Muscle layer of colon (tissue), 2 donors: Measurements from ENCODE around the gene ADGRA1.

Experiments used
- H3K27ac ChIP-seq: one replicate; pipeline ENCODE4 v1.7.0; 2013; ENCODE audit warnings: low read depth, mild to moderate bottlenecking, low read length, moderate library complexity
- H3K27me3 ChIP-seq, 2 donors: one replicate each; pipeline ENCODE4 v1.7.0; 2013; ENCODE audit warnings: low read length in 2 of 2, mild to moderate bottlenecking in 2 of 2; ENCODE audit not compliant: insufficient read depth in 2 of 2, control insufficient read depth in 1 of 2
- H3K36me3 ChIP-seq: one replicate; pipeline ENCODE4 v1.7.0; 2013; ENCODE audit warnings: mild to moderate bottlenecking, low read length; ENCODE audit not compliant: insufficient read depth
- H3K4me1 ChIP-seq: one replicate; pipeline ENCODE4 v1.7.0; 2013; ENCODE audit warnings: mild to moderate bottlenecking, low read length; ENCODE audit not compliant: insufficient read depth
- H3K4me3 ChIP-seq, 2 donors: one replicate each; pipeline ENCODE4 v1.7.0; 2013; ENCODE audit warnings: low read length in 2 of 2, low read depth in 1 of 2, mild to moderate bottlenecking in 1 of 2, moderate library complexity in 1 of 2
- H3K9ac ChIP-seq: one replicate; pipeline ENCODE4 v1.7.0; 2013; ENCODE audit warnings: low read length
- H3K9me3 ChIP-seq: one replicate; pipeline ENCODE4 v1.7.0; 2013; ENCODE audit warnings: mild to moderate bottlenecking, low read length
- donor health status: abdominal sarcoma.
- donor health status: Adenocarcinoma of cecum.

ADGRA1 gene

GRCh38 chr10:133117036-133117687 lies 29.4 kb downstream of the ADGRA1 start:
- H3K27me3 ChIP-seq, result no peaks in the 10 kb centered on the region

GRCh38 chr10:133117688-133118071 lies 30.0 kb downstream of the ADGRA1 start:
- no peaks in the 10 kb centered on the region for H3K4me1 ChIP-seq
- no peaks in the 10 kb centered on the region for H3K27me3 ChIP-seq
- no peak overlapping the region for H3K27ac ChIP-seq
- no peak overlapping the region for H3K4me3 ChIP-seq
- H3K36me3 ChIP-seq, result no peaks in the 10 kb centered on the region
- no peak overlapping the region for H3K9ac ChIP-seq
- H3K9me3 ChIP-seq, result no peaks in the 10 kb centered on the region

More at GRCh38 chr10:133117036-133117687, 29.4 kb downstream of the ADGRA1 start:
- Histone ChIP-seq H3K4me1 (no peaks in the 10 kb centered on the region), H3K36me3 (no peaks in the 10 kb centered on the region), H3K4me3 (no peak overlapping the region), H3K27ac (no peak overlapping the region), H3K9ac (no peak overlapping the region), H3K9me3 (no peaks in the 10 kb centered on the region)

- Histone ChIP-seq H3K36me3 (no peaks in the 10 kb centered on the region), H3K4me1 (no peaks in the 10 kb centered on the region), H3K9ac (no peak overlapping the region), H3K27ac (no peak overlapping the region), H3K9me3 (no peaks in the 10 kb centered on the region), H3K27me3 (peaks cover 5 to 18% of the 10 kb centered on the region in 2 donors), H3K4me3 (no peak overlapping the region)
Measured at GRCh38 chr10:133121479-133121878, 33.8 kb downstream of the ADGRA1 start.

GRCh38 chr10:133122171-133122935 lies 34.6 kb downstream of the ADGRA1 start:
- Histone ChIP-seq H3K9ac (no peak overlapping the region), H3K9me3 (no peaks in the 10 kb centered on the region), H3K4me1 (no peaks in the 10 kb centered on the region), H3K27me3 (peaks cover 5 to 18% of the 10 kb centered on the region in 2 donors), H3K27ac (no peak overlapping the region), H3K36me3 (no peaks in the 10 kb centered on the region), H3K4me3 (no peak overlapping the region)

- H3K4me3 ChIP-seq, result no peak overlapping the region
- H3K9me3 ChIP-seq, result no peaks in the 10 kb centered on the region
- H3K4me1 ChIP-seq, result no peaks in the 10 kb centered on the region
- H3K27me3 ChIP-seq, result peaks cover 5 to 18% of the 10 kb centered on the region in 2 donors
- H3K36me3 ChIP-seq, result no peaks in the 10 kb centered on the region
- no peak overlapping the region for H3K27ac ChIP-seq
- H3K9ac ChIP-seq, result no peak overlapping the region
Measured at GRCh38 chr10:133123050-133123745, 35.5 kb downstream of the ADGRA1 start.

- Histone ChIP-seq H3K36me3 (no peaks in the 10 kb centered on the region), H3K27ac (no peak overlapping the region), H3K4me1 (no peaks in the 10 kb centered on the region), H3K27me3 (peaks cover 5 to 18% of the 10 kb centered on the region in 2 donors), H3K4me3 (no peak overlapping the region), H3K9me3 (no peaks in the 10 kb centered on the region), H3K9ac (no peak overlapping the region)
Measured at GRCh38 chr10:133123746-133124356, 36.1 kb downstream of the ADGRA1 start.

- no peaks in the 10 kb centered on the region for H3K36me3 ChIP-seq
- no peak overlapping the region for H3K27ac ChIP-seq
- H3K4me3 ChIP-seq, result no peak overlapping the region
- peaks cover 5 to 18% of the 10 kb centered on the region in 2 donors for H3K27me3 ChIP-seq
- no peaks in the 10 kb centered on the region for H3K9me3 ChIP-seq
- H3K9ac ChIP-seq, result no peak overlapping the region
- H3K4me1 ChIP-seq, result no peaks in the 10 kb centered on the region
Measured at GRCh38 chr10:133124357-133125211, 36.9 kb downstream of the ADGRA1 start.

- no peak overlapping the region for H3K27ac ChIP-seq
- H3K9ac ChIP-seq, result no peak overlapping the region
- no peaks in the 10 kb centered on the region for H3K9me3 ChIP-seq
- peaks cover 5 to 18% of the 10 kb centered on the region in 2 donors for H3K27me3 ChIP-seq
- H3K4me3 ChIP-seq, result no peak overlapping the region
- H3K4me1 ChIP-seq, result no peaks in the 10 kb centered on the region
- H3K36me3 ChIP-seq, result no peaks in the 10 kb centered on the region
Measured at GRCh38 chr10:133125901-133126300, 38.2 kb downstream of the ADGRA1 start.

GRCh38 chr10:133126431-133127290 lies 38.9 kb downstream of the ADGRA1 start:
- Histone ChIP-seq H3K27me3 (peaks cover 5 to 18% of the 10 kb centered on the region in 2 donors), H3K4me3 (no peak overlapping the region), H3K27ac (no peak overlapping the region), H3K9me3 (no peaks in the 10 kb centered on the region), H3K36me3 (no peaks in the 10 kb centered on the region), H3K4me1 (no peaks in the 10 kb centered on the region), H3K9ac (no peak overlapping the region)
